OCI-LY3 (cell line): Measurements from ENCODE around the gene IL20RA.

Experiments
- CTCF ChIP-seq: fragments of 200-600, 300-600 bp; sonication (generic); IDR thresholded peaks from 2 replicates; pipeline ENCODE4 v1.5.1; 2014; ENCODE audit warnings: antibody characterized with exemption, low read length, low read depth
- EZH2phosphoT487 ChIP-seq: fragments of 200-600 bp; shearing (Covaris generic); IDR thresholded peaks from 2 replicates; pipeline ENCODE4 v1.6.1; 2018; ENCODE audit warnings: antibody characterized with exemption, mixed run types, low read depth

- no peak for TF ChIP-seq CTCF
- no peak for TF ChIP-seq EZH2phosphoT487
These were observed 8.0 kb downstream of the IL20RA start for GRCh38 chr6:137036566-137037300.
